HG03469 (cell line): ENCODE measurements around the gene PCDH9.
"Not testable (repeated sequence)": the region's sequence is repeated elsewhere in the genome, so short reads cannot be mapped to it uniquely, and the experiment has no call there.

Experiments
- ATAC-seq: cut with Tn5 transposase; IDR thresholded peaks from one replicate; pipeline ENCODE4 v1.9.1; 2021; ENCODE audit warnings: mild to moderate bottlenecking, moderate library complexity, moderate number of reproducible peaks; ENCODE audit not compliant: unreplicated experiment

PCDH9 gene

GRCh38 chr13:67133476-67133875 is 96.7 kb downstream of the PCDH9 start:
- ATAC-seq = no peak

GRCh38 chr13:67131393-67131792 is 98.7 kb downstream of the PCDH9 start:
- ATAC-seq = no peak

- ATAC-seq = no peak
Observed at GRCh38 chr13:67130444-67130843, 99.7 kb downstream of the PCDH9 start.

GRCh38 chr13:67128136-67128535 is 102.0 kb downstream of the PCDH9 start:
- ATAC-seq = no peak

- ATAC-seq = no peak
Observed at GRCh38 chr13:67125681-67126080, 104.5 kb downstream of the PCDH9 start.

GRCh38 chr13:67123165-67123564 is 107.0 kb downstream of the PCDH9 start:
- no peak for ATAC-seq

GRCh38 chr13:67122251-67122650 is 107.9 kb downstream of the PCDH9 start:
- no peak for ATAC-seq

GRCh38 chr13:67120872-67121531 is 109.1 kb downstream of the PCDH9 start:
- ATAC-seq = no peak

- ATAC-seq = no peak
Observed at GRCh38 chr13:67119481-67119894, 110.6 kb downstream of the PCDH9 start.

- ATAC-seq = no peak
Observed at GRCh38 chr13:67118277-67118676, 111.9 kb downstream of the PCDH9 start.

- ATAC-seq = no peak
Observed at GRCh38 chr13:67117010-67117550, 113.1 kb downstream of the PCDH9 start.

GRCh38 chr13:67107979-67108378 is 122.2 kb downstream of the PCDH9 start:
- ATAC-seq = no peak

- no peak for ATAC-seq
Observed at GRCh38 chr13:67106502-67107057, 123.6 kb downstream of the PCDH9 start.

GRCh38 chr13:67101730-67102467 is 128.2 kb downstream of the PCDH9 start:
- no peak for ATAC-seq

GRCh38 chr13:67100730-67101129 is 129.4 kb downstream of the PCDH9 start:
- ATAC-seq = no peak

- ATAC-seq = no peak
Observed at GRCh38 chr13:67099494-67099893, 130.6 kb downstream of the PCDH9 start.

GRCh38 chr13:67097892-67098452 is 132.2 kb downstream of the PCDH9 start:
- ATAC-seq = no peak

GRCh38 chr13:67096893-67097292 is 133.2 kb downstream of the PCDH9 start:
- not testable (repeated sequence) for ATAC-seq

- ATAC-seq = no peak
Observed at GRCh38 chr13:67096418-67096817, 133.7 kb downstream of the PCDH9 start.

- ATAC-seq = no peak
Observed at GRCh38 chr13:67095621-67096020, 134.5 kb downstream of the PCDH9 start.

- no peak for ATAC-seq
Observed at GRCh38 chr13:67094952-67095351, 135.2 kb downstream of the PCDH9 start.

- ATAC-seq = no peak
Observed at GRCh38 chr13:67094078-67094477, 136.1 kb downstream of the PCDH9 start.
